Measurements from ENCODE around the gene USP22.

Gene USP22

GRCh38 chr17:21007646-21008045, 35.2 kb downstream of the USP22 start:
- TF ChIP-seq, protein P1, sequence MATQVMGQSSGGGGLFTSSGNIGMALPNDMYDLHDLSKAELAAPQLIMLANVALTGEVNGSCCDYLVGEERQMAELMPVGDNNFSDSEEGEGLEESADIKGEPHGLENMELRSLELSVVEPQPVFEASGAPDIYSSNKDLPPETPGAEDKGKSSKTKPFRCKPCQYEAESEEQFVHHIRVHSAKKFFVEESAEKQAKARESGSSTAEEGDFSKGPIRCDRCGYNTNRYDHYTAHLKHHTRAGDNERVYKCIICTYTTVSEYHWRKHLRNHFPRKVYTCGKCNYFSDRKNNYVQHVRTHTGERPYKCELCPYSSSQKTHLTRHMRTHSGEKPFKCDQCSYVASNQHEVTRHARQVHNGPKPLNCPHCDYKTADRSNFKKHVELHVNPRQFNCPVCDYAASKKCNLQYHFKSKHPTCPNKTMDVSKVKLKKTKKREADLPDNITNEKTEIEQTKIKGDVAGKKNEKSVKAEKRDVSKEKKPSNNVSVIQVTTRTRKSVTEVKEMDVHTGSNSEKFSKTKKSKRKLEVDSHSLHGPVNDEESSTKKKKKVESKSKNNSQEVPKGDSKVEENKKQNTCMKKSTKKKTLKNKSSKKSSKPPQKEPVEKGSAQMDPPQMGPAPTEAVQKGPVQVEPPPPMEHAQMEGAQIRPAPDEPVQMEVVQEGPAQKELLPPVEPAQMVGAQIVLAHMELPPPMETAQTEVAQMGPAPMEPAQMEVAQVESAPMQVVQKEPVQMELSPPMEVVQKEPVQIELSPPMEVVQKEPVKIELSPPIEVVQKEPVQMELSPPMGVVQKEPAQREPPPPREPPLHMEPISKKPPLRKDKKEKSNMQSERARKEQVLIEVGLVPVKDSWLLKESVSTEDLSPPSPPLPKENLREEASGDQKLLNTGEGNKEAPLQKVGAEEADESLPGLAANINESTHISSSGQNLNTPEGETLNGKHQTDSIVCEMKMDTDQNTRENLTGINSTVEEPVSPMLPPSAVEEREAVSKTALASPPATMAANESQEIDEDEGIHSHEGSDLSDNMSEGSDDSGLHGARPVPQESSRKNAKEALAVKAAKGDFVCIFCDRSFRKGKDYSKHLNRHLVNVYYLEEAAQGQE (IDR thresholded peaks at IDR 0.05; ENCODE audit: insufficient replicate concordance, low read depth): no peak
- TF ChIP-seq GABPA (IDR thresholded peaks at IDR 0.05; ENCODE audit: low read depth): no peak
- no peak for DNase-seq (ENCODE audit: low read depth in 1 of 2, low spot score in 1 of 2)
- H3K27ac ChIP-seq (replicated peaks): no peak overlapping the region
- H3K4me3 ChIP-seq (replicated peaks; ENCODE audit: insufficient read depth, low read length): no peak overlapping the region
- no peaks in the 10 kb centered on the region for H3K27me3 ChIP-seq (ENCODE audit: insufficient read depth, poor library complexity, severe bottlenecking)

DNA sequence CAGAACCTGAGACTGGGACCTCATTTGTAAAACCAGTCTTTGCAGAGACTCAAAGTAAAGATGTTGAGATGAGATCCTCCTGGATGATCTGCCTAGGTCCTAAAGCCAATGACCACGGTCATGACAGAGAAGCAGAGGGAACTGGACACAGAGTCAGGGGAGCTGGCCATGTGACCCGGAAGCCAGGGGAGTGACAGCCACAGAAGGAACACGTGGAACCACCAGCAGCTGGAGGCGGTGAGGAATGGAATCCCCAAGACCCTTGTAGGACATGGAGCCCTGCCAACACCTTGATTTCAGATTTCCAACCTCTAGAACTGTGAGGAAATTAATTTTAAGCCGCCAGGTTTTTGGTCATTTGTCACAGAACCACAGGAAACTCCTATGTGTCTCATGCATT, 37.0 kb downstream of the USP22 start:
- no peak for DNase-seq (ENCODE audit: low read depth in 1 of 2, low spot score in 1 of 2)
- H3K27me3 ChIP-seq (ENCODE audit: insufficient read depth, poor library complexity, severe bottlenecking): no peaks in the 10 kb centered on the region
- TF ChIP-seq GABPA (IDR thresholded peaks at IDR 0.05; ENCODE audit: low read depth) (no peak), POLR2AphosphoS5 (IDR thresholded peaks at IDR 0.05; ENCODE audit: low read depth) (no peak), SPI1 (IDR thresholded peaks at IDR 0.05; ENCODE audit: borderline replicate concordance, low read depth) (no peak)
- TF ChIP-seq, protein P1 (IDR thresholded peaks at IDR 0.05; ENCODE audit: insufficient replicate concordance, low read depth): no peak
- TF ChIP-seq, protein P2, sequence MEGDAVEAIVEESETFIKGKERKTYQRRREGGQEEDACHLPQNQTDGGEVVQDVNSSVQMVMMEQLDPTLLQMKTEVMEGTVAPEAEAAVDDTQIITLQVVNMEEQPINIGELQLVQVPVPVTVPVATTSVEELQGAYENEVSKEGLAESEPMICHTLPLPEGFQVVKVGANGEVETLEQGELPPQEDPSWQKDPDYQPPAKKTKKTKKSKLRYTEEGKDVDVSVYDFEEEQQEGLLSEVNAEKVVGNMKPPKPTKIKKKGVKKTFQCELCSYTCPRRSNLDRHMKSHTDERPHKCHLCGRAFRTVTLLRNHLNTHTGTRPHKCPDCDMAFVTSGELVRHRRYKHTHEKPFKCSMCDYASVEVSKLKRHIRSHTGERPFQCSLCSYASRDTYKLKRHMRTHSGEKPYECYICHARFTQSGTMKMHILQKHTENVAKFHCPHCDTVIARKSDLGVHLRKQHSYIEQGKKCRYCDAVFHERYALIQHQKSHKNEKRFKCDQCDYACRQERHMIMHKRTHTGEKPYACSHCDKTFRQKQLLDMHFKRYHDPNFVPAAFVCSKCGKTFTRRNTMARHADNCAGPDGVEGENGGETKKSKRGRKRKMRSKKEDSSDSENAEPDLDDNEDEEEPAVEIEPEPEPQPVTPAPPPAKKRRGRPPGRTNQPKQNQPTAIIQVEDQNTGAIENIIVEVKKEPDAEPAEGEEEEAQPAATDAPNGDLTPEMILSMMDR (IDR thresholded peaks at IDR 0.05; ENCODE audit: insufficient read depth, low read length): no peak
- H3K4me3 ChIP-seq (replicated peaks; ENCODE audit: insufficient read depth, low read length): no peak overlapping the region
- H3K27ac ChIP-seq (replicated peaks): no peak overlapping the region

DNA sequence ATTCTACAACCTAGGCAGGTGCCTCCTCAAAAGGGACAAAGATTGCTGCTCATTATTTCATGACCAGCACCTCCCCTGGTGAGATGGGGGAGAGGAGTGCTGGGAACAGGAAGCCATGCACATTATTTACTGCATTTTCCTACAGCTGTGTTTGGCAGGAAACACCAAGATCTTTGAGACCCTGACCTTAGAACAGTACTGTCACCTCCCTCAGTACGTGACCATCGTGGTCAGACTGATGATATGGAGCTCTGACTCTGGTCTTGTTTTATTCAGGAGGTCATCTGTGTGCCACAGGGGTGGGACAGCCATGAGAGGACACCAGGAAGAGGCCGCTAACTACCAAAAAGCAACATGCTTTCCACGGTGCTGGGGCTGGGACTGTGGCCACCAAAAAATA, 37.4 kb downstream of the USP22 start:
- Histone ChIP-seq H3K27ac (replicated peaks) (no peak overlapping the region), H3K4me3 (replicated peaks; ENCODE audit: insufficient read depth, low read length) (no peak overlapping the region), H3K27me3 (ENCODE audit: insufficient read depth, poor library complexity, severe bottlenecking) (no peaks in the 10 kb centered on the region)
- no peak for DNase-seq (ENCODE audit: low read depth in 1 of 2, low spot score in 1 of 2)
- TF ChIP-seq POLR2AphosphoS5 (IDR thresholded peaks at IDR 0.05; ENCODE audit: low read depth) (no peak), GABPA (IDR thresholded peaks at IDR 0.05; ENCODE audit: low read depth) (no peak), SPI1 (IDR thresholded peaks at IDR 0.05; ENCODE audit: borderline replicate concordance, low read depth) (no peak)
- TF ChIP-seq, protein P1 (IDR thresholded peaks at IDR 0.05; ENCODE audit: insufficient replicate concordance, low read depth): no peak
- TF ChIP-seq, protein P2 (IDR thresholded peaks at IDR 0.05; ENCODE audit: insufficient read depth, low read length): no peak
